Ovary (tissue), 9 donors: ENCODE measurements around the gene CCDC73. TPM values are rescaled to one million over a fixed set of nuclear protein-coding genes. Genes with fewer than 3 reads are reported as not detected.

Experiments
- DNase-seq, 5 donors: peaks; one replicate each; pipeline ENCODE4 v3.0.0-alpha.2; 2019 to 2020
- H3K27ac ChIP-seq, 2 donors: fragments of 200-600 bp; one replicate each; pipeline versions ENCODE4 v1.5.1 to v1.8.0; 2019 to 2022
- H3K27me3 ChIP-seq: fragments of 200-600 bp; one replicate; pipeline ENCODE4 v1.8.0; 2022
- H3K36me3 ChIP-seq: fragments of 200-600 bp; sonication (generic); one replicate; pipeline ENCODE4 v1.5.1; 2019
- H3K4me1 ChIP-seq: one replicate; pipeline ENCODE4 v1.8.1; 2013; ENCODE audit warnings: mild to moderate bottlenecking, moderate library complexity; ENCODE audit not compliant: insufficient read depth
- H3K4me3 ChIP-seq: fragments of 200-600 bp; sonication (generic); one replicate; pipeline ENCODE4 v1.5.1; 2017
- H3K9me3 ChIP-seq, 2 donors: fragments of 200-600 bp in 1 of 2; sonication (generic) in 1 of 2; one replicate each; pipeline versions ENCODE4 v1.5.1 to v1.8.1; 2013 to 2019; ENCODE audit warnings: mild to moderate bottlenecking in 1 of 2, moderate library complexity in 1 of 2
- CTCF ChIP-seq, 3 donors: fragments of 450-650 bp in 2 of 3; fragments of 200-600 bp in 1 of 3; IDR thresholded peaks; one replicate each; pipeline versions ENCODE4 v1.5.1 to v1.8.0; 2016 to 2022; ENCODE audit warnings: antibody characterized with exemption in 3 of 3, mild to moderate bottlenecking in 1 of 3
- EP300 ChIP-seq: sonication (generic); formaldehyde crosslinking; IDR thresholded peaks from one replicate; pipeline ENCODE4 v1.6.1; 2017; ENCODE audit warnings: antibody characterized with exemption
- POLR2A ChIP-seq: fragments of 450-650 bp; IDR thresholded peaks from one replicate; pipeline ENCODE4 v1.6.1; 2017; ENCODE audit warnings: antibody characterized with exemption, mild to moderate bottlenecking, moderate library complexity
- WGBS, 3 donors: extraction: QIAGEN DNeasy Blood & Tissue Kit in 1 of 3; methylation state at CpG; one replicate each; pipeline versions ENCODE4 v1.1.5 to v1.1.7; 2013 to 2017; 5-methylcytosine and 5-hydroxymethylcytosine counted together
- intact Hi-C, 4 donors: fragments of 100-400 bp; cut with DNase I; formaldehyde crosslinking; loops; one replicate each; pipeline versions ENCODE4 v1.11.0 to v1.15.1; 2022 to 2023
- polyA plus RNA-seq, 2 donors: library from polyadenylated mRNA; stranded (reverse); fragments of 200-250 nt in 1 of 2; fragments of 350-450 nt in 1 of 2; fragmentation: Illumina TruSeq in 1 of 2; extraction: RNeasy Lipid Tissue Mini Kit (QIAGEN cat#74804) in 1 of 2; gene quantifications; one replicate each; pipeline ENCODE4 v1.2.3, GENCODE V29; 2013 to 2014
- total RNA-seq, 7 donors: library from RNA; depleted of rRNA in 2 of 7; stranded (reverse); fragments of >200 nt in 2 of 7; fragmentation: NEBNext Ultra II Directional in 3 of 7; extraction: Animal tissue kit (Norgen Biotek cat#: 25700) in 3 of 7; gene quantifications; one replicate each; pipeline versions ENCODE4 v1.1.0 to v1.2.4, GENCODE V29; 2016 to 2023
- donor health status: DM: no; HTN: no; CAD: no; lungs with moderate emphysema.
- donor health status: DM: no; HTN: no; CAD: no.
- donor health status: Bipolar disorder and iron deficiency.
- donor health status: DM: yes; HTN: yes; CAD: no.
- donor health status: DM: no; HTN: no; CAD: no.
- donor health status: DM: yes; HTN: yes; CAD: no.

Gene CCDC73
- total and polyA plus RNA-seq, 9 donors = 0.23 to 1.6 (median 0.98) TPM

- Histone ChIP-seq H3K4me1 (no peaks in the 10 kb centered on the region), H3K36me3 (no peaks in the 10 kb centered on the region), H3K27ac (no peak overlapping the region), H3K9me3 (no peaks in the 10 kb centered on the region), H3K4me3 (no peak overlapping the region), H3K27me3 (no peaks in the 10 kb centered on the region)
- DNase-seq = no peak
- intact Hi-C loops = no loop called here
- no peak for TF ChIP-seq POLR2A
- no peak for TF ChIP-seq EP300
- no peak for TF ChIP-seq CTCF (IDR thresholded peaks at IDR 0.05)
- WGBS, 3 donors = 23 to 38% (median 33%) methylated on average over 4 of the region's 4 CpGs
Measured at GRCh38 chr11:32574421-32574820, 220.0 kb downstream of the CCDC73 start.

- WGBS, 3 donors = 85 to 92% (median 91%) methylated on average over 4 of the region's 4 CpGs
- Histone ChIP-seq H3K36me3 (no peaks in the 10 kb centered on the region), H3K27ac (no peak overlapping the region), H3K4me1 (no peaks in the 10 kb centered on the region), H3K4me3 (no peak overlapping the region), H3K27me3 (no peaks in the 10 kb centered on the region), H3K9me3 (no peaks in the 10 kb centered on the region)
- intact Hi-C loops = no loop called here
- DNase-seq = no peak
- TF ChIP-seq POLR2A = no peak
- no peak for TF ChIP-seq EP300
- no peak for TF ChIP-seq CTCF (IDR thresholded peaks at IDR 0.05)
Measured at GRCh38 chr11:32573228-32573627, 221.2 kb downstream of the CCDC73 start.

GRCh38 chr11:32571039-32571438 is 223.4 kb downstream of the CCDC73 start:
- Histone ChIP-seq H3K4me1 (no peaks in the 10 kb centered on the region), H3K27ac (no peak overlapping the region), H3K9me3 (no peaks in the 10 kb centered on the region), H3K4me3 (no peak overlapping the region), H3K36me3 (no peaks in the 10 kb centered on the region), H3K27me3 (no peaks in the 10 kb centered on the region)
- WGBS, 3 donors = 32 to 43% (median 32%) methylated on average over 10 of the region's 10 CpGs
- no peak for DNase-seq
- no peak for TF ChIP-seq EP300
- no peak for TF ChIP-seq CTCF (IDR thresholded peaks at IDR 0.05)
- no peak for TF ChIP-seq POLR2A
- intact Hi-C loops = no loop called here

GRCh38 chr11:32569313-32569881 is 225.1 kb downstream of the CCDC73 start:
- Histone ChIP-seq H3K27ac (no peak overlapping the region), H3K9me3 (no peaks in the 10 kb centered on the region), H3K4me1 (no peaks in the 10 kb centered on the region), H3K27me3 (no peaks in the 10 kb centered on the region), H3K4me3 (no peak overlapping the region), H3K36me3 (no peaks in the 10 kb centered on the region)
- intact Hi-C loops = no loop called here
- 43 to 70% (median 64%) methylated on average over 4 of the region's 4 CpGs for WGBS, 3 donors
- no peak for TF ChIP-seq EP300
- DNase-seq = no peak

- Histone ChIP-seq H3K27ac (no peak overlapping the region), H3K4me1 (peaks cover 4% of the 10 kb centered on the region), H3K36me3 (no peaks in the 10 kb centered on the region), H3K27me3 (no peaks in the 10 kb centered on the region), H3K9me3 (no peaks in the 10 kb centered on the region), H3K4me3 (no peak overlapping the region)
- no peak for TF ChIP-seq CTCF (IDR thresholded peaks at IDR 0.05)
- TF ChIP-seq POLR2A = no peak
- TF ChIP-seq EP300 = no peak
- intact Hi-C loops = no loop called here
- WGBS, 3 donors = 90 to 98% (median 93%) methylated on average over 1 of the region's 1 CpG
- no peak for DNase-seq
Measured at GRCh38 chr11:32567154-32567553, 227.3 kb downstream of the CCDC73 start.
